HepG2 (cell line): Measurements from ENCODE around the gene ZNF526. TPM values are rescaled to one million over a fixed set of nuclear protein-coding genes. Genes with fewer than 3 reads are reported as not detected.

Experiments used
- AGO1 ChIP-seq: fragments of 200-400 bp; formaldehyde crosslinking; IDR thresholded peaks from 2 replicates; pipeline ENCODE4 v1.6.1; 2017; ENCODE audit warnings: mild to moderate bottlenecking, low read depth, low read length, moderate library complexity; ENCODE audit not compliant: poor library complexity, severe bottlenecking
- AHR ChIP-seq: IDR thresholded peaks from 2 replicates; pipeline ENCODE4 v1.6.1; 2018; ENCODE audit warnings: missing genetic modification reagents, missing compliant biosample characterization
- BORCS8-MEF2B ChIP-seq: sonication (generic); formaldehyde crosslinking; IDR thresholded peaks from 2 replicates; pipeline ENCODE4 v1.8.0; 2022; ENCODE audit warnings: mild to moderate bottlenecking, missing genetic modification reagents
- DNMT1 ChIP-seq: sonication (generic); formaldehyde crosslinking; IDR thresholded peaks from 2 replicates; pipeline ENCODE4 v1.5.1; 2020; ENCODE audit warnings: mild to moderate bottlenecking, missing genetic modification reagents
- FLYWCH1 ChIP-seq: sonication (generic); formaldehyde crosslinking; IDR thresholded peaks from 2 replicates; pipeline ENCODE4 v1.8.1; 2023; ENCODE audit warnings: mild to moderate bottlenecking, missing genetic modification reagents
- MEF2D ChIP-seq: sonication (generic); formaldehyde crosslinking; IDR thresholded peaks from 2 replicates; pipeline ENCODE4 v1.5.1; 2020; ENCODE audit warnings: mild to moderate bottlenecking, missing genetic modification reagents
- MTF1 ChIP-seq: sonication (generic); formaldehyde crosslinking; IDR thresholded peaks from 2 replicates; pipeline ENCODE4 v1.5.0; 2020; ENCODE audit warnings: missing genetic modification reagents
- NFATC3 ChIP-seq: sonication (generic); formaldehyde crosslinking; IDR thresholded peaks from 2 replicates; pipeline ENCODE4 v1.5.1; 2020; ENCODE audit warnings: mild to moderate bottlenecking, missing genetic modification reagents
- POLR2A ChIP-seq, 2 experiments: IDR thresholded peaks; 2 replicates each; pipeline ENCODE4 v1.6.1; 2011; ENCODE audit warnings: low read depth in 2 of 2, low read length in 2 of 2, mild to moderate bottlenecking in 1 of 2, moderate library complexity in 1 of 2; ENCODE audit not compliant: insufficient read depth in 1 of 2
- POLR2G ChIP-seq: fragments of 200-400 bp; formaldehyde crosslinking; IDR thresholded peaks from 2 replicates; pipeline ENCODE4 v1.6.1; 2018; ENCODE audit warnings: mild to moderate bottlenecking, low read depth, low read length, moderate library complexity
- SAP130 ChIP-seq: IDR thresholded peaks from 2 replicates; pipeline ENCODE4 v1.6.1; 2016; ENCODE audit warnings: low read depth
- SMC3 ChIP-seq: IDR thresholded peaks from 2 replicates; pipeline ENCODE4 v1.6.1; 2011; ENCODE audit warnings: low read length, improper control_type of control experiment
- SP2 ChIP-seq: sonication (generic); formaldehyde crosslinking; IDR thresholded peaks from 2 replicates; pipeline ENCODE4 v1.5.1; 2020; ENCODE audit warnings: mild to moderate bottlenecking, missing genetic modification reagents
- TARDBP ChIP-seq: sonication (generic); formaldehyde crosslinking; IDR thresholded peaks from 2 replicates; pipeline ENCODE4 v1.8.0; 2022; ENCODE audit warnings: mild to moderate bottlenecking, missing genetic modification reagents
- U2AF2 ChIP-seq: fragments of 200-400 bp; formaldehyde crosslinking; IDR thresholded peaks from 2 replicates; pipeline ENCODE4 v1.6.1; 2017; ENCODE audit warnings: low read depth, mild to moderate bottlenecking, low read length
- ZBTB20 ChIP-seq: sonication (generic); formaldehyde crosslinking; IDR thresholded peaks from 2 replicates; pipeline ENCODE4 v1.8.1; 2023; ENCODE audit warnings: missing genetic modification reagents, low read depth, mild to moderate bottlenecking, borderline replicate concordance
- ZBTB7A ChIP-seq: sonication (generic); formaldehyde crosslinking; IDR thresholded peaks from 2 replicates; pipeline ENCODE4 v1.8.0; 2022; ENCODE audit warnings: mild to moderate bottlenecking, missing genetic modification reagents
- ZKSCAN1 ChIP-seq: fragments of 150-350 bp; IDR thresholded peaks from 2 replicates; pipeline ENCODE4 v1.6.1; 2014; ENCODE audit warnings: low read length
- ZNF282 ChIP-seq: fragments of 450-650 bp; IDR thresholded peaks from 2 replicates; pipeline ENCODE4 v1.6.1; 2018; ENCODE audit not compliant: partially characterized antibody
- ZNF34 ChIP-seq: sonication (generic); formaldehyde crosslinking; IDR thresholded peaks from 2 replicates; pipeline ENCODE4 v1.4.0; 2020; ENCODE audit warnings: mild to moderate bottlenecking, missing genetic modification reagents, borderline replicate concordance
- ZNF572 ChIP-seq: sonication (generic); formaldehyde crosslinking; IDR thresholded peaks from 2 replicates; pipeline ENCODE4 v1.5.1; 2020; ENCODE audit warnings: mild to moderate bottlenecking, missing genetic modification reagents
- ZNF589 ChIP-seq: sonication (generic); formaldehyde crosslinking; conservative IDR thresholded peaks from 2 replicates; pipeline ENCODE4 v1.8.0; 2022; ENCODE audit warnings: mild to moderate bottlenecking, moderate library complexity, missing genetic modification reagents
- ZNF83 ChIP-seq: sonication (generic); formaldehyde crosslinking; IDR thresholded peaks from 2 replicates; pipeline ENCODE4 v1.4.0; 2020; ENCODE audit warnings: missing genetic modification reagents, mild to moderate bottlenecking, borderline replicate concordance
- polyA plus RNA-seq, 8 experiments: library from polyadenylated mRNA; depleted of rRNA in 3 of 8; stranded (reverse) in 7 of 8; unstranded in 1 of 8; fragments of >200 nt; fragmentation: Illumina TruSeq in 4 of 8; extraction: Trizol in 4 of 8; gene quantifications; 2 replicates each; pipeline versions ENCODE4 v1.2.1 to v1.2.3, GENCODE V29; 2011 to 2016; ENCODE audit warnings: low read depth in 4 of 8, missing spikeins in 1 of 8, mixed read lengths in 1 of 8; ENCODE audit not compliant: insufficient read depth in 1 of 8
- total RNA-seq, 5 experiments: library from RNA; depleted of rRNA; stranded (reverse); fragments of >200 nt; fragmentation: Illumina TruSeq; extraction: Trizol; gene quantifications; 2 replicates each; pipeline ENCODE4 v1.2.3, GENCODE V29; 2016; ENCODE audit warnings: low read depth in 1 of 5
- TF ChIP-seq, protein P1 (sequence below): sonication (generic); formaldehyde crosslinking; conservative IDR thresholded peaks from 2 replicates; pipeline ENCODE4 v1.4.0; 2020; ENCODE audit warnings: mild to moderate bottlenecking, missing genetic modification reagents, moderate library complexity
- TF ChIP-seq, protein P2 (sequence below): sonication (generic); formaldehyde crosslinking; IDR thresholded peaks from 2 replicates; pipeline ENCODE4 v1.4.0; 2020; ENCODE audit warnings: missing genetic modification reagents, borderline replicate concordance

Gene ZNF526
- total and polyA plus RNA-seq, 2 of the 13 experiments (the other 11 are each of a cell fraction or from before 2014, with no cell fraction given), result 3.3 to 8.4 TPM

DNA sequence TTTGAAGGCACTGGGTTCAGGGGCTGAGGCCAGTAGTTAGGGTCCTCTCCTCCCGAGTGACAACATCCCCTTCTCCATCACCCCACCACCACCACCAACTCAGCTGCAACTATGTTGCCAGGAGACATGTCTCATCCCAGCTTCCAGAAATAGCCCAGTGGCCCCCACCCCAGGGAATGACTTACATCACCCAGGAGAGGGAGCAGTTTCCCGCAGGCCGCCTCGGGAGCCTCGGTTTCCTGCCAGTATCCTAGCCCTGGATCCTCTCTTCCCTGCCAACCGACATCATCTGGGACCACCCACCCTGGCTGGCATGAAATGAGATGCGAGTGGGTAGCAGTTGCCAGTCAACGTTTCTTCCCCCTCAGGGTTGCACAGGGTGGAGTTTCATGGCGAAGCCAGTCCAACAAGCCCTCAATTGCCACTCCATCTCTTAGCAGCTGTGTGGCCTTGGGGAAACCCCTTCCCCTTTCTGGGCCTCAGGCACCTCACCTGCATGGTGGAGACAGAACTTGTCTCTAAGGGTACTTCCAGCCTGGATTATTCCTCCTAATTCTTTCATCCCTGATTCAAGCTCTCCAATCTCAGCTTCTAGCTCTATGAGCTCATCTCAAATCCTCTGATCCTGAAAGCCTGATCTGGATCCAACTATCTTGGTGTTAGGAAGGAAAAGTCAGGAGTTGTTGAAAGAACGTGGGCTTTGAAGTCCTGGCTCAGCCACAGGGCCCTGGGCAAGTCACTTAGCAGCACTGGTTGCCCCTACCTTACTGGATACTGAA is 26.2 kb downstream of the ZNF526 start (continued):
- TF ChIP-seq DNMT1 (CRISPR knock-in tag) (no peak), ZNF282 (no peak), SP2 (CRISPR knock-in tag) (0 out of 2 replicates have a peak, but pooled peaks have one; percentile 22), ZNF589 (CRISPR knock-in tag) (no peak), U2AF2 (no peak), ZNF34 (CRISPR knock-in tag) (no peak), AHR (CRISPR knock-in tag) (peak; percentile 38; the same call in 1 of the 2 replicates), SAP130 (peak; percentile 47; the same call in 1 of the 2 replicates), ZBTB20 (CRISPR knock-in tag) (no peak), ZNF572 (CRISPR knock-in tag) (0 out of 2 replicates have a peak, but pooled peaks have one; percentile 30), AGO1 (peak; percentile 74), ZKSCAN1 (no peak), ZNF83 (CRISPR knock-in tag) (no peak), NFATC3 (CRISPR knock-in tag) (no peak), SMC3 (peak; percentile 37; the same call in 1 of the 2 replicates), BORCS8-MEF2B (CRISPR knock-in tag) (0 out of 2 replicates have a peak, but pooled peaks have one; percentile 22), POLR2A (IDR thresholded peaks at IDR 0.05; ENCODE audit: insufficient read depth in 1 of 2, low read depth in 2 of 2, low read length in 2 of 2) (peak in 1 of 2 experiments; percentile 50; a peak in 1 of 4 replicates), MTF1 (CRISPR knock-in tag) (no peak), TARDBP (CRISPR knock-in tag) (0 out of 2 replicates have a peak, but pooled peaks have one; percentile 45), FLYWCH1 (no peak), ZBTB7A (CRISPR knock-in tag) (no peak), MEF2D (CRISPR knock-in tag) (peak; percentile 63; the same call in 1 of the 2 replicates), POLR2G (peak; percentile 66)
- TF ChIP-seq, protein P1, sequence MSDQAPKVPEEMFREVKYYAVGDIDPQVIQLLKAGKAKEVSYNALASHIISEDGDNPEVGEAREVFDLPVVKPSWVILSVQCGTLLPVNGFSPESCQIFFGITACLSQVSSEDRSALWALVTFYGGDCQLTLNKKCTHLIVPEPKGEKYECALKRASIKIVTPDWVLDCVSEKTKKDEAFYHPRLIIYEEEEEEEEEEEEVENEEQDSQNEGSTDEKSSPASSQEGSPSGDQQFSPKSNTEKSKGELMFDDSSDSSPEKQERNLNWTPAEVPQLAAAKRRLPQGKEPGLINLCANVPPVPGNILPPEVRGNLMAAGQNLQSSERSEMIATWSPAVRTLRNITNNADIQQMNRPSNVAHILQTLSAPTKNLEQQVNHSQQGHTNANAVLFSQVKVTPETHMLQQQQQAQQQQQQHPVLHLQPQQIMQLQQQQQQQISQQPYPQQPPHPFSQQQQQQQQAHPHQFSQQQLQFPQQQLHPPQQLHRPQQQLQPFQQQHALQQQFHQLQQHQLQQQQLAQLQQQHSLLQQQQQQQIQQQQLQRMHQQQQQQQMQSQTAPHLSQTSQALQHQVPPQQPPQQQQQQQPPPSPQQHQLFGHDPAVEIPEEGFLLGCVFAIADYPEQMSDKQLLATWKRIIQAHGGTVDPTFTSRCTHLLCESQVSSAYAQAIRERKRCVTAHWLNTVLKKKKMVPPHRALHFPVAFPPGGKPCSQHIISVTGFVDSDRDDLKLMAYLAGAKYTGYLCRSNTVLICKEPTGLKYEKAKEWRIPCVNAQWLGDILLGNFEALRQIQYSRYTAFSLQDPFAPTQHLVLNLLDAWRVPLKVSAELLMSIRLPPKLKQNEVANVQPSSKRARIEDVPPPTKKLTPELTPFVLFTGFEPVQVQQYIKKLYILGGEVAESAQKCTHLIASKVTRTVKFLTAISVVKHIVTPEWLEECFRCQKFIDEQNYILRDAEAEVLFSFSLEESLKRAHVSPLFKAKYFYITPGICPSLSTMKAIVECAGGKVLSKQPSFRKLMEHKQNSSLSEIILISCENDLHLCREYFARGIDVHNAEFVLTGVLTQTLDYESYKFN, result no peak
- TF ChIP-seq, protein P2, sequence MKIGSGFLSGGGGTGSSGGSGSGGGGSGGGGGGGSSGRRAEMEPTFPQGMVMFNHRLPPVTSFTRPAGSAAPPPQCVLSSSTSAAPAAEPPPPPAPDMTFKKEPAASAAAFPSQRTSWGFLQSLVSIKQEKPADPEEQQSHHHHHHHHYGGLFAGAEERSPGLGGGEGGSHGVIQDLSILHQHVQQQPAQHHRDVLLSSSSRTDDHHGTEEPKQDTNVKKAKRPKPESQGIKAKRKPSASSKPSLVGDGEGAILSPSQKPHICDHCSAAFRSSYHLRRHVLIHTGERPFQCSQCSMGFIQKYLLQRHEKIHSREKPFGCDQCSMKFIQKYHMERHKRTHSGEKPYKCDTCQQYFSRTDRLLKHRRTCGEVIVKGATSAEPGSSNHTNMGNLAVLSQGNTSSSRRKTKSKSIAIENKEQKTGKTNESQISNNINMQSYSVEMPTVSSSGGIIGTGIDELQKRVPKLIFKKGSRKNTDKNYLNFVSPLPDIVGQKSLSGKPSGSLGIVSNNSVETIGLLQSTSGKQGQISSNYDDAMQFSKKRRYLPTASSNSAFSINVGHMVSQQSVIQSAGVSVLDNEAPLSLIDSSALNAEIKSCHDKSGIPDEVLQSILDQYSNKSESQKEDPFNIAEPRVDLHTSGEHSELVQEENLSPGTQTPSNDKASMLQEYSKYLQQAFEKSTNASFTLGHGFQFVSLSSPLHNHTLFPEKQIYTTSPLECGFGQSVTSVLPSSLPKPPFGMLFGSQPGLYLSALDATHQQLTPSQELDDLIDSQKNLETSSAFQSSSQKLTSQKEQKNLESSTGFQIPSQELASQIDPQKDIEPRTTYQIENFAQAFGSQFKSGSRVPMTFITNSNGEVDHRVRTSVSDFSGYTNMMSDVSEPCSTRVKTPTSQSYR, result no peak
